Right lobe of liver (tissue), 4 donors: Measurements from ENCODE around the gene POLR1F.

Experiments used
- POLR2A ChIP-seq: fragments of 450-650 bp; IDR thresholded peaks from one replicate; pipeline ENCODE4 v1.6.1; 2017; ENCODE audit warnings: antibody characterized with exemption, mild to moderate bottlenecking
- TF ChIP-seq, protein P1 (sequence below), 4 donors: fragments of 200-600 bp in 3 of 4; fragments of 450-650 bp in 1 of 4; IDR thresholded peaks; one replicate each; pipeline versions ENCODE4 v1.5.1 to v1.8.0; 2016 to 2022; ENCODE audit warnings: antibody characterized with exemption in 4 of 4, mild to moderate bottlenecking in 2 of 4
- donor health status: DM: no; HTN: no; CAD: no.
- donor health status: DM: no; HTN: no; CAD: no.
- donor health status: DM: no; HTN: yes; CAD: no.

DNA sequence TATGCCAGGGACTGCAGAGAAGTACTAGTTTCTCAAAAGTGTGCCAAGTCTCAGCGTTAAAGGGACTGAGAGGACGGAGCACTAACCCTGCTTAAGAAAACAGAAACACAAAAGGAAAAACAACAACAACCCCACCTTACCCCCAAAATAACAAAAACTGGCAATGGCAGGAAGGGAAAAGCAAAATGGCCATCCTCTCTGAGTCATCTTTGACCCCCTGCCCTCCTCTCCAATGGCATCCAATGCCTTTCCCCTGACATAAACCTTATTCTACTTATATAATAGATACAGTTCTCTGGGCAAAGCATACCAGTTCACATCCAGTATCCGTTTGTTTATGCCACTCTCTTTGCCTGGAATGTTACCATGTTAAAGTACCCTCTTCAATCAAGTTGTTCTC is 1.6 kb downstream of the POLR1F start:
- TF ChIP-seq, protein P1, sequence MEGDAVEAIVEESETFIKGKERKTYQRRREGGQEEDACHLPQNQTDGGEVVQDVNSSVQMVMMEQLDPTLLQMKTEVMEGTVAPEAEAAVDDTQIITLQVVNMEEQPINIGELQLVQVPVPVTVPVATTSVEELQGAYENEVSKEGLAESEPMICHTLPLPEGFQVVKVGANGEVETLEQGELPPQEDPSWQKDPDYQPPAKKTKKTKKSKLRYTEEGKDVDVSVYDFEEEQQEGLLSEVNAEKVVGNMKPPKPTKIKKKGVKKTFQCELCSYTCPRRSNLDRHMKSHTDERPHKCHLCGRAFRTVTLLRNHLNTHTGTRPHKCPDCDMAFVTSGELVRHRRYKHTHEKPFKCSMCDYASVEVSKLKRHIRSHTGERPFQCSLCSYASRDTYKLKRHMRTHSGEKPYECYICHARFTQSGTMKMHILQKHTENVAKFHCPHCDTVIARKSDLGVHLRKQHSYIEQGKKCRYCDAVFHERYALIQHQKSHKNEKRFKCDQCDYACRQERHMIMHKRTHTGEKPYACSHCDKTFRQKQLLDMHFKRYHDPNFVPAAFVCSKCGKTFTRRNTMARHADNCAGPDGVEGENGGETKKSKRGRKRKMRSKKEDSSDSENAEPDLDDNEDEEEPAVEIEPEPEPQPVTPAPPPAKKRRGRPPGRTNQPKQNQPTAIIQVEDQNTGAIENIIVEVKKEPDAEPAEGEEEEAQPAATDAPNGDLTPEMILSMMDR (IDR thresholded peaks at IDR 0.05), result no peak
- no peak for TF ChIP-seq POLR2A
